GM20000 (cell line): Measurements from ENCODE around the gene B3GALNT1.

Source experiments
- DNase-seq: peaks from one replicate; pipeline ENCODE4 v3.0.0; 2012; ENCODE audit warnings: low spot score
- CTCF ChIP-seq: IDR thresholded peaks from 2 replicates; pipeline ENCODE4 v1.5.1; 2012; ENCODE audit warnings: mild to moderate bottlenecking, control low read depth; ENCODE audit errors: extremely low read depth, missing control alignments

Gene B3GALNT1

GRCh38 chr3:161139686-161140085 lies 34.5 kb upstream of the B3GALNT1 start:
- DNase-seq: no peak
- no peak for TF ChIP-seq CTCF

DNA sequence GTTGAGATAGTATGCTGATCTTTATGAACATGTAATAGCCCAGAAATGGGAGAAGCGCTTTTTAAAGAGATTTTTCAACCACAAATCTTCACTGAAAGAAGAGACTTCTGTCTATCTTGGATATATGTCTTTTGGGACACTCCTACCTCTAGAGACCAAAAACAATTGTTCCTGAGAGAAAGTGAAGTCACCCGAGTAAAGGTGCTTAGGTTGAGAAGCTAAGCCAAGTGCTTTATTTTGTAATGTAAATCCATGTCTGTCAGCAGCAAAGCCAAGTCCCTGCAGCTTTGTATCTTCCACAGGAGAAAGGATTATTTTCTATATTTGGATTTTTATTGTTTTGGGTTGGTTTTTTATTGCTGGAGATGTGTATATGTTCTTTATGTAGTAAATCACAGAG lies 32.1 kb upstream of the B3GALNT1 start:
- no peak for DNase-seq
- no peak for TF ChIP-seq CTCF

DNA sequence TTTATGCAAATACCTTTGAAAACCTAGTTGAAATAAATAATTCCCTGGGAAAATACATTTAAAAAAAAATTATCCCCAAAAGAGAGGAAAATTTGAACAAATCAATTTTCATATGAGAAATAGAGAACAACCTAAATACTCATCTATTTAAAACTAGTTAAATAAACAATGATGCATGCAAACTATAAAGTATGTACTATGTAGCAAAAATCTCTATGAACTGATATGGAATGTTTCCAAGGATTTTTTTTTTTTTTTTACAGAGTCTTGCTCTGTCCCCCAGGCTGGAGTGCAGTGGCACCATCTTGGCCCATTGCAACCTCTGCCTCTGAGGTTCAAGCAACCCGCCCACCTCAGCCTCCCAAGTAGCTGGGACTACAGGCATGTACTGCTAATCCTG lies 27.2 kb upstream of the B3GALNT1 start:
- TF ChIP-seq CTCF: no peak
- DNase-seq: no peak

- TF ChIP-seq CTCF: no peak
- DNase-seq: no peak
These were observed 21.3 kb upstream of the B3GALNT1 start for GRCh38 chr3:161126495-161126894.

GRCh38 chr3:161117646-161118045 lies 12.5 kb upstream of the B3GALNT1 start:
- DNase-seq: no peak
- TF ChIP-seq CTCF: no peak

DNA sequence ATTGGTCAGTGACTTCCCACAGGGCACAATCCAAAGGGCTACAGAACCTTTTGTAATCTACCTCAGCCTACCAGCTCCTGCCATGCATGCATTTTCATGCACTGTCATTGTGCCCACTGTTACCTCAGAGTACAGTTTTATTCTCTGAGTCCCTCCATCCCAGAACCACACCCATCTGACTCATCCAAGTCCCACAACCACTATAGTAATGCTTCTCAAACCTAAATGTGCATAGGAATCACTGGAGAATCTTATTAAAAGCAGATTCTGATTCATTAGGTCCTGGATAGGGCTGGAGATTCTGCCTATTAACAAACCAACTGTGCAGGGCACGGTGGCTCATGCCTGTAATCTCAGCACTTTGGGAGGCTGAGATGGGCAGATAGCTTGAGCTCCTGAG lies 3.7 kb upstream of the B3GALNT1 start:
- no peak for DNase-seq
- no peak for TF ChIP-seq CTCF

DNA sequence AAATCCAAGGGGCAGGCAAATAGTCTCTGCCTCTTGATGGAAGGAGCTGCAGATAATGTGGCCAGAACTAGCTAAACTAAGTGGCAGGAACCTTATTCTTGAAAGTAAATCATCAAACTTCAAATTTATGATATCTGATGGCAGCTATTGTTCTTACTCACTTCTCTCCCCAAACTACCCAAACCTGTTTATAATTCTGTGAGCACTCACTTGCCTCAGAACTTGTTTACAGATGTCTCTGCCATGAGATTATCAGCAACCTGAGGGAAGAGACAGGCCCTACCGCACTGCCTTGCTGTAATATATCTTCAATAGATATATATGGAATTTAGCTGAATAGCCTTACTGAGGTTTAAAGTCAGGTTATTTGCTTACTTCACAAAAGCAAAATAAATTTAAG lies 2.2 kb upstream of the B3GALNT1 start:
- no peak for TF ChIP-seq CTCF

More for the DNA sequence above, 2.2 kb upstream of the B3GALNT1 start:
- no peak for DNase-seq
